A673 (cell line): Measurements from ENCODE around the gene LRRN4CL. TPM values are rescaled to one million over a fixed set of nuclear protein-coding genes. Genes with fewer than 3 reads are reported as not detected.

Source experiments
- BruUV-seq: library from RNA; stranded (reverse); fragments of 400-500 nt; replicated peaks from 2 replicates; lab custom pipeline; 2021; lab: Mats Ljungman, UMichigan
- CTCF ChIA-PET: fragments of 300-600 bp; sonication (Branson Sonifier 250); formaldehyde crosslinking; loops from one replicate; lab custom pipeline; 2022; ENCODE audit warnings: antibody characterized with exemption; lab: Charles Lee
- POLR2A ChIA-PET: fragments of 300-600 bp; sonication (Branson Sonifier 250); formaldehyde crosslinking; loops from one replicate; lab custom pipeline; 2022; ENCODE audit warnings: antibody characterized with exemption; ENCODE audit not compliant: low non-redundant PET; lab: Charles Lee
- DNase-seq: peaks from one replicate; pipeline ENCODE4 v3.0.0-alpha.2; 2015; ENCODE audit warnings: low spot score
- H3K27ac ChIP-seq: fragments of 200-600 bp; sonication (generic); 2 replicates; pipeline ENCODE4 v1.5.1; 2016; ENCODE audit warnings: mixed run types, low read depth, mild to moderate bottlenecking, mixed read lengths, antibody characterized with exemption, low read length; ENCODE audit not compliant: poor library complexity, severe bottlenecking
- H3K27me3 ChIP-seq: fragments of 200-600 bp; sonication (generic); replicated peaks from 2 replicates; pipeline ENCODE4 v1.6.1; 2017; ENCODE audit warnings: mixed run types, low read depth, mild to moderate bottlenecking, mixed read lengths, antibody characterized with exemption, low read length; ENCODE audit not compliant: insufficient read depth, poor library complexity
- H3K36me3 ChIP-seq: fragments of 200-600 bp; sonication (generic); 2 replicates; pipeline ENCODE4 v1.6.1; 2016; ENCODE audit warnings: mixed run types, mild to moderate bottlenecking, mixed read lengths, antibody characterized with exemption, low read length; ENCODE audit not compliant: insufficient read depth, poor library complexity, severe bottlenecking
- H3K4me1 ChIP-seq: fragments of 200-600 bp; sonication (generic); 2 replicates; pipeline ENCODE4 v1.6.1; 2017; ENCODE audit warnings: mixed run types, mild to moderate bottlenecking, mixed read lengths, antibody characterized with exemption, low read length; ENCODE audit not compliant: insufficient read depth, poor library complexity, severe bottlenecking
- H3K4me3 ChIP-seq: fragments of 200-600 bp; sonication (generic); 2 replicates; pipeline ENCODE4 v1.5.1; 2016; ENCODE audit warnings: low read depth, mixed run types, mild to moderate bottlenecking, mixed read lengths, low read length; ENCODE audit not compliant: poor library complexity, severe bottlenecking
- H3K9me3 ChIP-seq: fragments of 200-600 bp; sonication (generic); 2 replicates; pipeline ENCODE4 v1.6.1; 2016; ENCODE audit warnings: mixed run types, low read depth, mild to moderate bottlenecking, mixed read lengths, antibody characterized with exemption, low read length; ENCODE audit not compliant: poor library complexity, severe bottlenecking
- EZH2 ChIP-seq: fragments of 200-600 bp; sonication (generic); IDR thresholded peaks from 2 replicates; pipeline ENCODE4 v1.6.1; 2017; ENCODE audit warnings: borderline replicate concordance, low read depth, mild to moderate bottlenecking, mixed read lengths, antibody characterized with exemption, low read length; ENCODE audit not compliant: poor library complexity, severe bottlenecking
- intact Hi-C: fragments of 100-400 bp; cut with micrococcal nuclease; formaldehyde crosslinking; loops from one replicate; pipeline ENCODE4 v1.10.0; 2022; ENCODE audit not compliant: unreplicated experiment
- total RNA-seq: library from RNA; stranded (reverse); gene quantifications from 2 replicates; pipeline ENCODE4 v1.2.3, GENCODE V29; 2021
- TF ChIP-seq, protein P1 (sequence below): fragments of 300-800, 200-600 bp; sonication (generic); conservative IDR thresholded peaks from 2 replicates; pipeline ENCODE4 v1.5.1; 2017; ENCODE audit warnings: low read depth, mild to moderate bottlenecking, antibody characterized with exemption, low read length, moderate library complexity, mixed read lengths

Gene LRRN4CL
- total RNA-seq, 1 experiment from 2014 or later = 0.37 TPM

- Histone ChIP-seq H3K4me3 (peak overlapping the region; percentile 85), H3K27ac (peak overlapping the region; percentile 90), H3K9me3 (no peaks in the 10 kb centered on the region), H3K36me3 (peaks cover 39% of the 10 kb centered on the region), H3K27me3 (no peaks in the 10 kb centered on the region), H3K4me1 (peaks cover 30% of the 10 kb centered on the region)
- ChIA-PET POLR2A (interaction anchor here (0.6 kb wide), 2 partner anchors 44 to 211 kb away, joined by 4 to 6 read pairs; no protein-coding TSS in a partner anchor), CTCF (no interaction called here)
- BruUV-seq = no TSS peak
- no peak for DNase-seq
- no peak for TF ChIP-seq EZH2
- TF ChIP-seq, protein P1, sequence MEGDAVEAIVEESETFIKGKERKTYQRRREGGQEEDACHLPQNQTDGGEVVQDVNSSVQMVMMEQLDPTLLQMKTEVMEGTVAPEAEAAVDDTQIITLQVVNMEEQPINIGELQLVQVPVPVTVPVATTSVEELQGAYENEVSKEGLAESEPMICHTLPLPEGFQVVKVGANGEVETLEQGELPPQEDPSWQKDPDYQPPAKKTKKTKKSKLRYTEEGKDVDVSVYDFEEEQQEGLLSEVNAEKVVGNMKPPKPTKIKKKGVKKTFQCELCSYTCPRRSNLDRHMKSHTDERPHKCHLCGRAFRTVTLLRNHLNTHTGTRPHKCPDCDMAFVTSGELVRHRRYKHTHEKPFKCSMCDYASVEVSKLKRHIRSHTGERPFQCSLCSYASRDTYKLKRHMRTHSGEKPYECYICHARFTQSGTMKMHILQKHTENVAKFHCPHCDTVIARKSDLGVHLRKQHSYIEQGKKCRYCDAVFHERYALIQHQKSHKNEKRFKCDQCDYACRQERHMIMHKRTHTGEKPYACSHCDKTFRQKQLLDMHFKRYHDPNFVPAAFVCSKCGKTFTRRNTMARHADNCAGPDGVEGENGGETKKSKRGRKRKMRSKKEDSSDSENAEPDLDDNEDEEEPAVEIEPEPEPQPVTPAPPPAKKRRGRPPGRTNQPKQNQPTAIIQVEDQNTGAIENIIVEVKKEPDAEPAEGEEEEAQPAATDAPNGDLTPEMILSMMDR = no peak
- intact Hi-C loops = no loop called here
These were observed 16.2 kb downstream of the LRRN4CL start for GRCh38 chr11:62673196-62673525.

DNA sequence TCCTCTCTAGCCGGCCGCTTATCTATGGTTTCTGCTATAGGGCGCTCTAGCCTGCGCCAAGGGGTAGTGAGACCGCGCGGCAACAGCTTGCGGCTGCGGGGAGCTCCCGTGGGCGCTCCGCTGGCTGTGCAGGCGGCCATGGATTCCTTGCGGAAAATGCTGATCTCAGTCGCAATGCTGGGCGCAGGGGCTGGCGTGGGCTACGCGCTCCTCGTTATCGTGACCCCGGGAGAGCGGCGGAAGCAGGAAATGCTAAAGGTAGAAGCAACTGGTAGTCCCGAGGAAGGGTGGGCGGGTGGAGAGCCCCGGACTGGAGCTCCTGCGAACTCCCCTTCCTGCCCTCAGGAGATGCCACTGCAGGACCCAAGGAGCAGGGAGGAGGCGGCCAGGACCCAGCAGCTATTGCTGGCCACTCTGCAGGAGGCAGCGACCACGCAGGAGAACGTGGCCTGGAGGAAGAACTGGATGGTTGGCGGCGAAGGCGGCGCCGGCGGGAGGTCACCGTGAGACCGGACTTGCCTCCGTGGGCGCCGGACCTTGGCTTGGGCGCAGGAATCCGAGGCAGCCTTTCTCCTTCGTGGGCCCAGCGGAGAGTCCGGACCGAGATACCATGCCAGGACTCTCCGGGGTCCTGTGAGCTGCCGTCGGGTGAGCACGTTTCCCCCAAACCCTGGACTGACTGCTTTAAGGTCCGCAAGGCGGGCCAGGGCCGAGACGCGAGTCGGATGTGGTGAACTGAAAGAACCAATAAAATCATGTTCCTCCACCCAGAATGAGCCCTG lies 17.5 kb downstream of the LRRN4CL start, which contains the start of the genes LBHD1 and UQCC3:
TSS of gene LBHD1 (minus strand) at position 660 of the 782 bp plus-strand sequence. CDS start 2,236 bp downstream, outside the sequence.
TSS of gene UQCC3 (plus strand) at position 66 of the 782 bp plus-strand sequence. CDS start at position 139, 73 bp downstream.
- no peaks in the 10 kb centered on the region for H3K27me3 ChIP-seq
- H3K27ac ChIP-seq = peak within 1 kb of the TSS; percentile 90
- ChIA-PET POLR2A (interaction anchor here (0.6 to 1.0 kb wide), 5 partner anchors 9 to 202 kb away, joined by 3 to 8 read pairs (median 5); no protein-coding TSS in a partner anchor), CTCF (interaction anchor here (0.6 kb wide), 1 partner anchor 115 kb away, joined by 3 read pairs; no protein-coding TSS in a partner anchor)
- H3K9me3 ChIP-seq = no peaks in the 10 kb centered on the region
- DNase-seq = peak; percentile 96
- H3K36me3 ChIP-seq = peaks cover 43% of the 10 kb centered on the region
- no peak for TF ChIP-seq EZH2
- TF ChIP-seq, protein P1 = no peak
- intact Hi-C loops = no loop called here
- BruUV-seq = TSS peak; percentile 15
- peak within 1 kb of the TSS; percentile 85 for H3K4me3 ChIP-seq
- H3K4me1 ChIP-seq = peaks cover 25% of the 10 kb centered on the region

DNA sequence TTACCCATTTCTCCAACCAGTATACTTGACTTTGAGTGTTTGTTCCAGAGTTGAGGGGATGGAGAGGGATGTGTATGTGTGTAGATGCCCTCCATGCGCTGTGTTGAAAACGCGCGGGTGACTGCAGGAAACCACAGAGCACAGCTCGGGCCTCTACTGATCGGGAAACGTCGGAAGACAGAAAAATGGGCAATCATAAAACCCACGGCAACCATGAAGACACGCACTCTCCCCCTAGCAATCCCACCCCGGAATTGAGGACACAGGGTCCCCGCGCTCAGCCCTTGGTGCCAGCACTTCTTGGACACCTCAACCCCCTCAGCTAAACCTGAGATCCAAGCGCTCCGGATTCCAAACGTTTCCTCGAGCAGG lies 18.1 kb downstream of the LRRN4CL start:
- peaks cover 43% of the 10 kb centered on the region for H3K36me3 ChIP-seq
- intact Hi-C loops = no loop called here
- peaks cover 30% of the 10 kb centered on the region for H3K4me1 ChIP-seq
- no peak for DNase-seq
- no TSS peak for BruUV-seq
- H3K4me3 ChIP-seq = peak overlapping the region; percentile 85
- TF ChIP-seq, protein P1 = no peak
- TF ChIP-seq EZH2 = no peak
- peak overlapping the region; percentile 90 for H3K27ac ChIP-seq
- CTCF ChIA-PET = no interaction called here
- H3K9me3 ChIP-seq = no peaks in the 10 kb centered on the region
- no peaks in the 10 kb centered on the region for H3K27me3 ChIP-seq
- POLR2A ChIA-PET = interaction anchor here (0.6 to 0.7 kb wide), 2 partner anchors 10 to 203 kb away, joined by 3 to 4 read pairs; no protein-coding TSS in a partner anchor
